ENCODE results near the gene PCP2.

Gene PCP2

GRCh38 chr19:7629347-7630054 lies 4.0 kb downstream of the PCP2 start, which contains the start of the genes PET100 and XAB2:
Gene PET100, plus strand, starts transcription at chr19:7629793. Its CDS starts 41 bp downstream, at chr19:7629834.
Gene XAB2, minus strand, starts transcription at chr19:7629545. Its CDS starts 18 bp downstream, at chr19:7629527.
- Mint-ChIP-seq H3K36me3 (ENCODE audit: insufficient read depth) (peaks cover 46% of the 10 kb centered on the region), H3K4me1 (peaks cover 41% of the 10 kb centered on the region), H3K4me3 (peak within 1 kb of the TSS; percentile 96), H3K27me3 (no peaks in the 10 kb centered on the region), H3K27ac (ENCODE audit: low read depth) (peak within 1 kb of the TSS; percentile 100), H3K9me3 (no peaks in the 10 kb centered on the region)
- DNase-seq (ENCODE audit: low spot score in 2 of 2) (peak; percentile 92 to 96), ATAC-seq (replicated peaks; ENCODE audit: extremely low read depth, poor library complexity, severe bottlenecking) (peak; percentile 100)

GRCh38 chr19:7628589-7629311 lies 4.8 kb downstream of the PCP2 start:
- H3K4me3 Mint-ChIP-seq = peak overlapping the region; percentile 96
- peaks cover 35% of the 10 kb centered on the region for H3K4me1 Mint-ChIP-seq
- no peak for DNase-seq (ENCODE audit: low spot score in 2 of 2)
- H3K27me3 Mint-ChIP-seq = no peaks in the 10 kb centered on the region
- H3K27ac Mint-ChIP-seq (ENCODE audit: low read depth) = peak overlapping the region; percentile 100
- H3K36me3 Mint-ChIP-seq (ENCODE audit: insufficient read depth) = peaks cover 51% of the 10 kb centered on the region
- no peaks in the 10 kb centered on the region for H3K9me3 Mint-ChIP-seq
- ATAC-seq (replicated peaks; ENCODE audit: extremely low read depth, poor library complexity, severe bottlenecking) = no peak

DNA sequence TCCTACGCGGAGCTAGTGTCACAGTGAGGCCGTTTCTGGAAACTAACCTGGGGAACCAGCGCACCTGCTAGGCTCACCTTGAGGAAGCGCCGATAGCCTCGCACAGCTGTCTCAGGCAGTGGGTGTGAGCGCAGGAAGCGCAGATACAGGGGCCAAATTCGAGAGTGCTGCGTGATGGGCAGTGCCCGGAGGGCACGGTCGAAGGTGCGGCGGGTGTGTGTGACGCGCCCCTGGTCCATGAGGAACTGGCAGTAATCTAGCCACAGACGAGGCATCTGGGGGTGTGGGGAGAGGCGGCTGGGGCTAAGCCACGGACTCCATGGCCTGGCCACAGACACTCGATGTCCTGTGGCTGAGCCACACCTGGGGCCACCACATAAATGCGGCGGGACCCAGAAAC lies 6.4 kb downstream of the PCP2 start:
- peaks cover 54% of the 10 kb centered on the region for H3K36me3 Mint-ChIP-seq (ENCODE audit: insufficient read depth)
- no peak overlapping the region for H3K27ac Mint-ChIP-seq (ENCODE audit: low read depth)
- H3K4me1 Mint-ChIP-seq = peaks cover 35% of the 10 kb centered on the region
- no peaks in the 10 kb centered on the region for H3K9me3 Mint-ChIP-seq
- ATAC-seq (replicated peaks; ENCODE audit: extremely low read depth, poor library complexity, severe bottlenecking) = no peak
- H3K4me3 Mint-ChIP-seq = peak overlapping the region; percentile 50
- H3K27me3 Mint-ChIP-seq = no peaks in the 10 kb centered on the region
- DNase-seq (ENCODE audit: low spot score in 2 of 2) = no peak

GRCh38 chr19:7625763-7626372 lies 7.7 kb downstream of the PCP2 start:
- DNase-seq (ENCODE audit: low spot score in 2 of 2) (no peak), ATAC-seq (replicated peaks; ENCODE audit: extremely low read depth, poor library complexity, severe bottlenecking) (no peak)
- H3K9me3 Mint-ChIP-seq = no peaks in the 10 kb centered on the region
- no peaks in the 10 kb centered on the region for H3K27me3 Mint-ChIP-seq
- no peak overlapping the region for H3K4me3 Mint-ChIP-seq
- no peak overlapping the region for H3K27ac Mint-ChIP-seq (ENCODE audit: low read depth)
- peaks cover 34% of the 10 kb centered on the region for H3K4me1 Mint-ChIP-seq
- peaks cover 59% of the 10 kb centered on the region for H3K36me3 Mint-ChIP-seq (ENCODE audit: insufficient read depth)

- H3K4me3 Mint-ChIP-seq = no peak overlapping the region
- peaks cover 23% of the 10 kb centered on the region for H3K4me1 Mint-ChIP-seq
- no peaks in the 10 kb centered on the region for H3K9me3 Mint-ChIP-seq
- no peak for ATAC-seq (replicated peaks; ENCODE audit: extremely low read depth, poor library complexity, severe bottlenecking)
- H3K27me3 Mint-ChIP-seq = no peaks in the 10 kb centered on the region
- no peak overlapping the region for H3K27ac Mint-ChIP-seq (ENCODE audit: low read depth)
- peaks cover 59% of the 10 kb centered on the region for H3K36me3 Mint-ChIP-seq (ENCODE audit: insufficient read depth)
- no peak for DNase-seq (ENCODE audit: low spot score in 2 of 2)
These were observed 8.7 kb downstream of the PCP2 start for GRCh38 chr19:7624810-7625209.

GRCh38 chr19:7623725-7624603 lies 9.6 kb downstream of the PCP2 start:
- no peak overlapping the region for H3K27ac Mint-ChIP-seq (ENCODE audit: low read depth)
- no peak for ATAC-seq (replicated peaks; ENCODE audit: extremely low read depth, poor library complexity, severe bottlenecking)

DNA sequence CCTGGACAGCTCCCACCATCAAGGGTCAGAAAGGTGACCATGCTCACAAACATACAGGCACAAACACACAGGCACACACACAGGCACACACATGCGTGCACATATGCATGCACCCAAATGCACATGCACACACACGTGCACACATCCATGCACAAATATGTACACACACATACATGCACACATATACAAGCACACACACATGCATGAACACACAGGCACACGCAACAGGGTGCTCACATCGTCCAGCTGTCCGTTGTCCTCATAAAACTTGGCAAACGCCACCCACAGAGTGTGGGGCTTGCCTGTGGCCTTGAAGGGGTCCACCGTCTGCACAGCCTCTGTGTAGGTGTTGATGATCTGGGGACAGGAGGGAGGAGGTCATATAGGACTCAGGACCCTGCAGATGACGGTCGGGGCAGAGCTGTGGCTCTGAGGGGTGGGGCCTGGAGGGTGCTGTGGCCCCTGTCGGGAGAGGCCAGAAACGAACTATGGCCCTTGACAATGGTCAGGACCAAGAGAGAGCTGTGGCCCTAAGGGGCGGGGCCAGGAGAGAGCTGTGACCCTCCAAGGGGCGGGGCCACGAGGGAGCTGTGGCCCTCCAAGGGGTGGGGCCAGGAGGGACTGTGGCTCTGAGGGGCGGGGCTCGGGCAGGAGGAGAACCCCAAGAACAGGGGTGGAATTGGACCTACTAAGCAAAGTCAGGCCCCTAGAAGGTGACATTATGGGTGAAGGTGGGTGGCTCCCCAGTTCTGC lies 10.4 kb downstream of the PCP2 start:
- Mint-ChIP-seq H3K4me1 (peaks cover 14% of the 10 kb centered on the region), H3K27me3 (no peaks in the 10 kb centered on the region), H3K9me3 (no peaks in the 10 kb centered on the region), H3K36me3 (ENCODE audit: insufficient read depth) (peaks cover 53% of the 10 kb centered on the region), H3K27ac (ENCODE audit: low read depth) (peak overlapping the region; percentile 49), H3K4me3 (no peak overlapping the region)
- DNase-seq (ENCODE audit: low spot score in 2 of 2) (no peak), ATAC-seq (replicated peaks; ENCODE audit: extremely low read depth, poor library complexity, severe bottlenecking) (no peak)

More at GRCh38 chr19:7623725-7624603, 9.6 kb downstream of the PCP2 start:
- peaks cover 15% of the 10 kb centered on the region for H3K4me1 Mint-ChIP-seq
- H3K36me3 Mint-ChIP-seq (ENCODE audit: insufficient read depth) = peaks cover 54% of the 10 kb centered on the region
- no peak for DNase-seq (ENCODE audit: low spot score in 2 of 2)
- no peak overlapping the region for H3K4me3 Mint-ChIP-seq
- no peaks in the 10 kb centered on the region for H3K27me3 Mint-ChIP-seq
- no peaks in the 10 kb centered on the region for H3K9me3 Mint-ChIP-seq

DNA sequence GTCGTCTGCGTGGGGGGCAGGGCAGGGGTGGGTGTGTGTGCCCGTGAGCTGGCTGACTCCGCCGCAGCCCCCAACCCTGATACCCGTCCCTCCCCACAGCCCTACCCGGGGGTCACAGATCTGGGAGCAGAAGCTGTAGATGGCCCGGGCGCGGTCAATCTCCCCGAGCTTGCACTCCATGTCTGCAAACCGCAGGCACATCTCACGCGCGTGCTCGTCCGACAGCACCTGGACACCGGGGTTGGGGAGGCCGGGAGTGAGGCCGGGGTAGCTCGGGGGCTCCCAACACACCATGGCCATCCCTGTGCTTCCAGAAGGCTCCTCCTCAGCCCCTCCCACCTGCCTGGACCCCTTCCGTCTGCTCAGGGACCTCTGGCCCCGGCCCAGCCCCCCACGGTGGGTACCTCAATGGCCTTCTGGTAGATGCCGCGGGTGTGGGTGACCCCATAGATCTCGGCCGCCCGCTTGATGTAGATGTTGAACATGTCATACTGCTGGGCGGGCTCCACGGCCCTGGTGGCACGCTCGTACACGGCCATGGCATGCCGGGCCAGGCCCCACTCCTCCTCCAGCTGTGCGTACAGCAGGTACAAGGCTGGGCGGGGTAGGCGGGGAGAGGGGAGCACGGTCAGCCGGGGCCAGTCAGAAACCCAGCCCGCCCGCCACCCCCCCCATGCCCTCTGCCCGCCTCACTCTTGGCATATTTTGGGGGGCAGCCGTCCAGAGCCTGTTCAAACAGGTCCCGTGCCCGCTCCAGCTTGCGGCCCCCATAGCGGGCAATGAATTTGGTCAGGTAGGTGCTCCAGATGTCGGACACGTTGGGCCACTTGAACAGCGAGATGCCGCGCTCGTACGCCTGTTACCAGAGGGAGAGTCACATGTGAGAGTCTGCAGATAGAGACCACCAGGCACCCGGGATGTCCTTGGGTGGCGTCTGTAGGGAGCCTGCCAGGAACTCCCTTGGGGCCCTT lies 12.8 kb downstream of the PCP2 start:
- Mint-ChIP-seq H3K9me3 (no peaks in the 10 kb centered on the region), H3K4me1 (peaks cover 8% of the 10 kb centered on the region), H3K36me3 (ENCODE audit: insufficient read depth) (peaks cover 39% of the 10 kb centered on the region), H3K4me3 (no peak overlapping the region), H3K27ac (ENCODE audit: low read depth) (no peak overlapping the region), H3K27me3 (no peaks in the 10 kb centered on the region)
- DNase-seq (ENCODE audit: low spot score in 2 of 2) = no peak
- no peak for ATAC-seq (replicated peaks; ENCODE audit: extremely low read depth, poor library complexity, severe bottlenecking)

DNA sequence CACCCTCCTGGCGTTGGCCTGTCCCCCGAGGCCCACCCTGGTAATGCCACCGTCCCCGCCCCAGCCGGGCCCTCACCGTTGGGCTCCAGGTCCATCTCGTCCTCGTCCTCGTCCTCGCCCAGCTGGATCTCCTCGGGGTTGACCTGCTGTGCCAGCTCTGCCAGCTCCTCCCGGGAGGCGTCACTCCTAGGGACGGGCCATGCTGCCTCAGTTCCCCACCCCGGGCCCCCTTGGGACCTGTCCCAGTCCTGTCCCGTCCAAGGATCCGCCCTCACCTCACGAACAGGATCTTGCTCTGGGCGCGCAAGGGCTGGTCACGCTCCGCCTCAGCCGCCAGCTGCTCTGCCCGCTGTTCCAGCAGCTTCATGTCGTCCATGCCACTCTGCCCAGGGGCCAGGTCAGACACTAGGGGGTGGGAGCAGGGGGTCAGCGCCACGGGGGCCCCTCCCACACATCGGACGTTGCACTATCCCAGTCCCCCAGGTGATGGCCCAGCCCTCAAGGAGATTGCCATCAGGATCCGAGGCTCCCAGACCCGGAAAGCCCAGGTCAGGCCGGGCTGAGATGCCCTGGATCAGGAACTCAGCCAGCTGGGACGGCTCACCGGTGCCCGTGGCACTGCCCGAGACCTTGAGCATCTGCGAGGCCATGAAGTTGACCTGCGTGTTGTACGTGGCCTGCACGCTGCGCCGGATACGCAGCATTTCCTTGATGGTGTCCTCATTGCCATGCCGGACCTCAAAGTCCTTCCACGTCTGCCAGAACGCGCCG lies 13.7 kb downstream of the PCP2 start:
- no peak overlapping the region for H3K27ac Mint-ChIP-seq (ENCODE audit: low read depth)
- peaks cover 34% of the 10 kb centered on the region for H3K36me3 Mint-ChIP-seq (ENCODE audit: insufficient read depth)
- ATAC-seq (replicated peaks; ENCODE audit: extremely low read depth, poor library complexity, severe bottlenecking) (no peak), DNase-seq (ENCODE audit: low spot score in 2 of 2) (no peak)
- H3K4me3 Mint-ChIP-seq = no peak overlapping the region
- peaks cover 8% of the 10 kb centered on the region for H3K4me1 Mint-ChIP-seq
- no peaks in the 10 kb centered on the region for H3K9me3 Mint-ChIP-seq
- no peaks in the 10 kb centered on the region for H3K27me3 Mint-ChIP-seq

DNA sequence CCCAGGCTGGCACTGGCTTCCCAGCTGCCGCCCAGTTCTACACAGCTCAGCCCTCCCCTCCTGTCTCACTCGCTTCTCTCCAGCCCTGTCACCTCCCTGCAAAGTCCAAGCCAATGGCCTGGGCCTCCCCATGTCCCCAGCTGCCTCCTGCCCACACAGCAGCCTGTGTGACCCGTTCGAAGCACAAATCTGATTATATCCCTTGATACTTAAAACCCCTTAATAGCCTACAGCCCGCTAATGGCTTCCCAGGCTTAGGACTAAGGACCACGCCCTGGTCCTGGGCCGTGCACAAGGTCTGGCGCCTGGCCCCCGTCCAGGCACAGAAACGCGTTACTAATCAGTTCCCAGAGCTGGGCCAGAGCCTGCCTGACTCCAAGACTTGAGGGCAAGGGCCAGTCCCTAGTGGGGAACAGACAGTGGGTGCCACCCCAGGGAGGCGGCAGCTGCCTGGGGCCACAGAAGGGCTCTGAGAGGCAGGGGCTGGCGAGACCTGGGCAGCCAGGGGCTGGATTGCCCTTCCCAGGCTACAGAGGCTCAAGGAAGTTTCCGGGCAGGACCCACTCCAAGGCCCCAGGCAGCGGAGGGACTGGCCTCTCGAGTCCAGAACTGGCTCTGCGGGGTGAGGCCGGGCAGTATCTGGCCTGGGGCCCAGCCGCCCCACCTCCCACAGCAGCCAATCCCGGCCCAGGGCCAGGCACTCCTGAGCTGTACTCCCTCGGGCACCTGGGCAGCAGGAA lies 14.6 kb downstream of the PCP2 start:
- ATAC-seq (replicated peaks; ENCODE audit: extremely low read depth, poor library complexity, severe bottlenecking) = no peak
- H3K27ac Mint-ChIP-seq (ENCODE audit: low read depth) = peak overlapping the region; percentile 50

More for the DNA sequence above, 14.6 kb downstream of the PCP2 start:
- Mint-ChIP-seq H3K4me3 (no peak overlapping the region), H3K9me3 (no peaks in the 10 kb centered on the region), H3K36me3 (ENCODE audit: insufficient read depth) (peaks cover 30% of the 10 kb centered on the region), H3K27me3 (no peaks in the 10 kb centered on the region), H3K4me1 (peaks cover 8% of the 10 kb centered on the region)
- no peak for DNase-seq (ENCODE audit: low spot score in 2 of 2)

Measured in central memory CD8-positive, alpha-beta T cell (primary cell).